K562 (cell line): ENCODE results near the gene CTDSPL2. TPM values are rescaled to one million over a fixed set of nuclear protein-coding genes. Genes with fewer than 3 reads are reported as not detected.

ENCODE experiments used
- ATF1 ChIP-seq, 2 experiments: fragments of 450-650 bp in 1 of 2; IDR thresholded peaks; 2 replicates each; pipeline ENCODE4 v1.6.1; 2016; ENCODE audit warnings: missing compliant biosample characterization in 1 of 2, missing genetic modification characterization in 1 of 2
- HIVEP1 ChIP-seq: fragments of 250-450 bp; sonication (Bioruptor Pico); IDR thresholded peaks from 2 replicates; pipeline ENCODE4 v1.4.0; 2020; ENCODE audit warnings: mild to moderate bottlenecking
- L3MBTL2 ChIP-seq: fragments of 450-650 bp; IDR thresholded peaks from 2 replicates; pipeline ENCODE4 v1.6.1; 2016; ENCODE audit warnings: mild to moderate bottlenecking, moderate library complexity
- MAFK ChIP-seq: IDR thresholded peaks from 2 replicates; pipeline ENCODE4 v1.6.1; 2011; ENCODE audit warnings: low read length, improper control_type of control experiment
- MYNN ChIP-seq, 2 experiments: sonication (generic); formaldehyde crosslinking in 1 of 2; IDR thresholded peaks; 2 replicates each; pipeline versions ENCODE4 v1.5.0 to v1.6.1; 2016 to 2020; ENCODE audit warnings: antibody characterized with exemption in 1 of 2, missing genetic modification reagents in 1 of 2
- NFRKB ChIP-seq: fragments of 450-650 bp; IDR thresholded peaks from 2 replicates; pipeline ENCODE4 v1.6.1; 2016; ENCODE audit warnings: low read depth
- OTX1 ChIP-seq: fragments of 450-650 bp; formaldehyde crosslinking; IDR thresholded peaks from 2 replicates; pipeline ENCODE4 v1.4.0; 2022; ENCODE audit warnings: mild to moderate bottlenecking
- SMAD4 ChIP-seq: fragments of 250-450 bp; sonication (Bioruptor Pico); conservative IDR thresholded peaks from 2 replicates; pipeline ENCODE4 v1.8.0; 2021; ENCODE audit warnings: inconsistent platforms, mild to moderate bottlenecking, moderate library complexity
- SMARCA4 ChIP-seq: fragments of 450-650 bp; IDR thresholded peaks from 2 replicates; pipeline ENCODE4 v1.6.1; 2016
- polyA plus RNA-seq, 8 experiments: library from polyadenylated mRNA; depleted of rRNA in 4 of 8; stranded (reverse) in 5 of 8; unstranded in 3 of 8; fragments of >200 nt; fragmentation: Nextera tagmentation in 2 of 8; fragmentation: Illumina TruSeq in 1 of 8; extraction: Ambion mirVana in 2 of 8; extraction: Trizol in 1 of 8; gene quantifications; 2 replicates each; pipeline versions ENCODE4 v1.2.1 to v1.2.3, GENCODE V29; 2011 to 2014; ENCODE audit warnings: inconsistent platforms in 1 of 8, missing spikeins in 1 of 8
- total RNA-seq, 7 experiments: library from RNA; depleted of rRNA in 6 of 7; stranded (reverse); fragments of >200 nt in 6 of 7; fragmentation: Illumina TruSeq in 2 of 7; extraction: Trizol in 2 of 7; gene quantifications; 2 replicates each; pipeline versions ENCODE4 v1.2.1 to v1.2.3, GENCODE V29; 2011 to 2021; ENCODE audit warnings: low replicate concordance in 1 of 7
- TF ChIP-seq, protein P1 (sequence below), 2 experiments: fragments of 450-650 bp in 1 of 2; sonication (generic) in 1 of 2; formaldehyde crosslinking in 1 of 2; IDR thresholded peaks; 2 replicates each; pipeline versions ENCODE4 v1.7.1 to v1.9.0; 2016 to 2022; ENCODE audit warnings: inconsistent platforms in 1 of 2, mild to moderate bottlenecking in 1 of 2, missing genetic modification reagents in 1 of 2

Gene CTDSPL2
- total and polyA plus RNA-seq, 9 of the 15 experiments (the other 6 are each of a cell fraction or from before 2014, with no cell fraction given) = 16.8 to 79.0 (median 53.1) TPM

DNA sequence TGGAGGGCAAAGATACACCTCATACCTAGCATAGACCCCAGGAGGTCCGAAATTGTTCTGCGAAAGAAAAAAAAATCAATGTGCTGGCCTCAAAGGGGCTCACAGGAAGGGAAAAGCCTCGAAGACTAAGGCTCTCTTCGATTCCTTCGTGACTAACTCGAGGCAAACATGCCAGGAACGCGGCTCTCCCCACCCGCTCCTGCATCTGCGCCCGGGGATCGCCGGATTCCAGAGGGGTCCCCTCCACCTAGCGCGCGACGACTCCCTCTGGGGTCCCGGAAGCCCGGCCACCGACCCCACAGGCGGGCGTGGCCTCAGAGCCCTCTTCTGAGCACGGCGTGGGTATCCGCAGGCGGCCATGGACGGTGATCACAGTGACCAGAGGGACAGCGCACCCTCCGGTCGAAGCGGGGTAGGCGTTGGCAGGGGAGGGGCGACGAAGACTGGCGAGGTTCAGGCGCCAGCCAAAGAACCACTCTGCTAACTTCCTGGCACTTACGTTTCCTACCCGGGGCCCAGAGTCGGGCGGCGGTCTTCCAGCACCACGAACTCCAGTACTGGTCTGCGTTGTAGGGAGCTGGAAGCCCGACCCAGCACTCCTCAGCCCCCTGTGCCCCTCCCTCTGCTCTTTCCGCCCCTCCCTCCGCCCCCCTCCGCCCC is 109.0 kb downstream of the CTDSPL2 start (continued):
- TF ChIP-seq, protein P1, sequence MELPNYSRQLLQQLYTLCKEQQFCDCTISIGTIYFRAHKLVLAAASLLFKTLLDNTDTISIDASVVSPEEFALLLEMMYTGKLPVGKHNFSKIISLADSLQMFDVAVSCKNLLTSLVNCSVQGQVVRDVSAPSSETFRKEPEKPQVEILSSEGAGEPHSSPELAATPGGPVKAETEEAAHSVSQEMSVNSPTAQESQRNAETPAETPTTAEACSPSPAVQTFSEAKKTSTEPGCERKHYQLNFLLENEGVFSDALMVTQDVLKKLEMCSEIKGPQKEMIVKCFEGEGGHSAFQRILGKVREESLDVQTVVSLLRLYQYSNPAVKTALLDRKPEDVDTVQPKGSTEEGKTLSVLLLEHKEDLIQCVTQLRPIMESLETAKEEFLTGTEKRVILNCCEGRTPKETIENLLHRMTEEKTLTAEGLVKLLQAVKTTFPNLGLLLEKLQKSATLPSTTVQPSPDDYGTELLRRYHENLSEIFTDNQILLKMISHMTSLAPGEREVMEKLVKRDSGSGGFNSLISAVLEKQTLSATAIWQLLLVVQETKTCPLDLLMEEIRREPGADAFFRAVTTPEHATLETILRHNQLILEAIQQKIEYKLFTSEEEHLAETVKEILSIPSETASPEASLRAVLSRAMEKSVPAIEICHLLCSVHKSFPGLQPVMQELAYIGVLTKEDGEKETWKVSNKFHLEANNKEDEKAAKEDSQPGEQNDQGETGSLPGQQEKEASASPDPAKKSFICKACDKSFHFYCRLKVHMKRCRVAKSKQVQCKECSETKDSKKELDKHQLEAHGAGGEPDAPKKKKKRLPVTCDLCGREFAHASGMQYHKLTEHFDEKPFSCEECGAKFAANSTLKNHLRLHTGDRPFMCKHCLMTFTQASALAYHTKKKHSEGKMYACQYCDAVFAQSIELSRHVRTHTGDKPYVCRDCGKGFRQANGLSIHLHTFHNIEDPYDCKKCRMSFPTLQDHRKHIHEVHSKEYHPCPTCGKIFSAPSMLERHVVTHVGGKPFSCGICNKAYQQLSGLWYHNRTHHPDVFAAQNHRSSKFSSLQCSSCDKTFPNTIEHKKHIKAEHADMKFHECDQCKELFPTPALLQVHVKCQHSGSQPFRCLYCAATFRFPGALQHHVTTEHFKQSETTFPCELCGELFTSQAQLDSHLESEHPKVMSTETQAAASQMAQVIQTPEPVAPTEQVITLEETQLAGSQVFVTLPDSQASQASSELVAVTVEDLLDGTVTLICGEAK (IDR thresholded peaks at IDR 0.05) = 0 out of 2 replicates have a peak, but pooled peaks have one; percentile 29
- TF ChIP-seq, protein P1 (CRISPR knock-in tag; IDR thresholded peaks at IDR 0.05) = no peak
- TF ChIP-seq HIVEP1 (CRISPR knock-in tag) (no peak), L3MBTL2 (peak; percentile 93), MYNN (IDR thresholded peaks at IDR 0.05) (0 out of 2 replicates have a peak, but pooled peaks have one; percentile 75), MYNN (CRISPR knock-in tag; IDR thresholded peaks at IDR 0.05) (no peak), SMARCA4 (peak; percentile 24; the same call in 1 of the 2 replicates), NFRKB (peak; percentile 67; the same call in 1 of the 2 replicates), ATF1 (CRISPR knock-in tag; IDR thresholded peaks at IDR 0.05) (no peak; the same call in 1 of the 2 replicates), ATF1 (tag; IDR thresholded peaks at IDR 0.05) (peak; percentile 45), SMAD4 (CRISPR knock-in tag) (peak; percentile 31; the same call in 1 of the 2 replicates), MAFK (no peak), OTX1 (CRISPR knock-in tag) (0 out of 2 replicates have a peak, but pooled peaks have one; percentile 25)
